Measurements from ENCODE around the gene NAA40. TPM values are rescaled to one million over a fixed set of nuclear protein-coding genes. Genes with fewer than 3 reads are reported as not detected.

NAA40 gene
- total and polyA plus RNA-seq, 2 of the 4 experiments (the other 2 are of a cell fraction): 15.2 to 24.7 TPM

DNA sequence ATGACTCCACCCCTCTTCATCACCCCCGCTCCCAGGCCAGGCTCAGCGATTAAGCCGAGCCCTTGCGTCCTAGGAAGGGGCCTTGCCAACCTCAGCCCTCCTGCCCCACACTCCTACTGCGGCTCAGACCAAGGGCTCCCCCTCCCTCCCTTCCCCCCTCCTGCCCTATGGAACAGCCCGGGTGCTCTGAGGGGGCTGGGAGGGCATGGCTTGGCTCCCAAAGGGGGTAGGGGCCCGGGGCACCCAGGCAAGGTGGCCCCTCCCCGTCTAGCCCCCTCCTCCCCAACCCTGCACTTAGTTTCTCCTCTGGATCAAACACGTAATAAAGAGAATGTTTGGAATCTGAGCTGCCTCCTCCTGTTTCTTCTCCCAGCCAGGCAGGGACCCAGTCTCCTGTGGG lies 28.1 kb upstream of the NAA40 start:
- ChIA-PET CTCF (no interaction called here), POLR2A (ENCODE audit: unreplicated experiment) (interaction anchor here (0.6 kb wide), 1 partner anchor 72 kb away, joined by 15 read pairs; no protein-coding TSS in a partner anchor)
- Histone ChIP-seq H4K91ac (ENCODE audit: insufficient read depth, low read depth, low read length) (no peak overlapping the region), H3K23ac (ENCODE audit: low read depth, low read length) (no peak overlapping the region), H2BK5ac (ENCODE audit: low read depth, low read length, poor library complexity, severe bottlenecking) (no peak overlapping the region), H3K9ac (ENCODE audit: low read depth, low read length) (no peak overlapping the region), H2BK120ac (ENCODE audit: low read depth, low read length) (no peak overlapping the region), H2AK9ac (replicated peaks; ENCODE audit: low read depth, low read length, poor library complexity) (no peak overlapping the region), H3K27me3 (ENCODE audit: control insufficient read depth, insufficient read depth, low read length) (no peaks in the 10 kb centered on the region), H4K20me1 (ENCODE audit: insufficient read depth, low read length) (no peaks in the 10 kb centered on the region; the same call in none of the 2 replicates), H3K79me1 (ENCODE audit: low read depth in 1 of 2, low read length in 2 of 2) (no peaks in the 10 kb centered on the region; a peak in 2 of 4 replicates), H3K56ac (ENCODE audit: extremely low read depth, insufficient read depth, low read length) (no peak overlapping the region), H2AFZ (replicated peaks; ENCODE audit: low read length, poor library complexity) (no peak overlapping the region), H3K4ac (ENCODE audit: low read depth, low read length) (no peak overlapping the region), H3K36me3 (ENCODE audit: control insufficient read depth, insufficient read depth, low read length) (peaks cover 29% of the 10 kb centered on the region; the same call in 1 of the 2 replicates), H3K9me1 (ENCODE audit: insufficient read depth, low read length) (no peaks in the 10 kb centered on the region), H3K18ac (ENCODE audit: low read depth, low read length) (no peak overlapping the region), H2BK20ac (ENCODE audit: low read depth, low read length) (no peak overlapping the region), H3K4me1 (ENCODE audit: control insufficient read depth, insufficient read depth, low read length) (peaks cover 1% of the 10 kb centered on the region; the same call in 1 of the 2 replicates), H3K27ac (ENCODE audit: insufficient read depth, low read length) (no peak overlapping the region), H3K4me2 (ENCODE audit: low read depth, low read length) (no peak overlapping the region), H3K9me3 (ENCODE audit: control insufficient read depth, insufficient read depth, low read length) (no peaks in the 10 kb centered on the region), H2BK15ac (ENCODE audit: low read depth, low read length) (no peak overlapping the region), H2AK5ac (ENCODE audit: low read depth, low read length) (no peak overlapping the region), H4K5ac (ENCODE audit: low read depth, low read length) (no peak overlapping the region), H4K8ac (ENCODE audit: low read depth in 2 of 2, low read length in 2 of 2) (no peak overlapping the region), H3K14ac (replicated peaks; ENCODE audit: low read depth, low read length) (no peak overlapping the region), H3K4me3 (ENCODE audit: insufficient read depth, low read depth, low read length) (no peak overlapping the region)
- intact Hi-C loops (cut with micrococcal nuclease) (no loop called here), dilution Hi-C loops (cut with HindIII; ENCODE audit: low sequenced_read_pairs, unreplicated experiment) (no loop called here), in situ Hi-C loops (cut with MboI; ENCODE audit: low sequenced_read_pairs) (no loop called here)
- WGBS, 2 experiments (ENCODE audit: extremely low coverage in 2 of 2, insufficient read length in 1 of 2): no CpG with 5 or more reads among the region's 9 CpGs
- ATAC-seq (ENCODE audit: low read depth) (no peak), DNase-seq (no peak)
- BruUV-seq (replicated peaks): no TSS peak
- TF ChIP-seq SMC3 (IDR thresholded peaks at IDR 0.05; ENCODE audit: low read depth, low read length) (no peak), CTCF (conservative IDR thresholded peaks at IDR 0.05; ENCODE audit: low read depth, low read length) (no peak), BHLHE40 (IDR thresholded peaks at IDR 0.05; ENCODE audit: low read depth, low read length) (no peak), USF2 (IDR thresholded peaks at IDR 0.05; ENCODE audit: low read depth, low read length) (no peak), CEBPB (IDR thresholded peaks at IDR 0.05; ENCODE audit: low read depth, low read length) (no peak), RCOR1 (IDR thresholded peaks at IDR 0.05; ENCODE audit: insufficient replicate concordance, low read length) (no peak), MAZ (IDR thresholded peaks at IDR 0.05; ENCODE audit: borderline replicate concordance, low read depth, low read length) (no peak), ELK1 (IDR thresholded peaks at IDR 0.05; ENCODE audit: borderline replicate concordance, low read depth, low read length) (no peak), POLR2A (IDR thresholded peaks at IDR 0.05; ENCODE audit: low read depth, low read length) (no peak), MXI1 (IDR thresholded peaks at IDR 0.05; ENCODE audit: borderline replicate concordance, low read depth, low read length) (no peak), CHD1 (IDR thresholded peaks at IDR 0.05; ENCODE audit: low read depth, low read length) (no peak), FOS (IDR thresholded peaks at IDR 0.05; ENCODE audit: low read depth, low read length) (no peak), RFX5 (IDR thresholded peaks at IDR 0.05; ENCODE audit: low read depth, low read length) (no peak), NFE2L2 (IDR thresholded peaks at IDR 0.05; ENCODE audit: low read depth, low read length) (no peak), MAFK (IDR thresholded peaks at IDR 0.05; ENCODE audit: low read depth, low read length) (no peak), RAD21 (IDR thresholded peaks at IDR 0.05; ENCODE audit: low read length) (no peak)
